ENCODE data around the gene BABAM2. TPM values are rescaled to one million over a fixed set of nuclear protein-coding genes. Genes with fewer than 3 reads are reported as not detected.
A peak's percentile ranks its signal among the peaks of the same experiment; 100 is the strongest.

The BABAM2 gene
- polyA plus RNA-seq, 4 donors: 55.4 to 60.7 (median 57.1) TPM

- DNase-seq (ENCODE audit: low read depth in 4 of 4, low spot score in 3 of 4): no peak
These were observed 49.7 kb downstream of the BABAM2 start for GRCh38 chr2:27940090-27940671.

GRCh38 chr2:27940982-27941381 is 50.5 kb downstream of the BABAM2 start:
- DNase-seq (ENCODE audit: low read depth in 4 of 4, low spot score in 3 of 4): no peak

- no peak for DNase-seq (ENCODE audit: low read depth in 4 of 4, low spot score in 3 of 4)
These were observed 52.4 kb downstream of the BABAM2 start for GRCh38 chr2:27942612-27943547.

GRCh38 chr2:27946530-27947060 is 56.1 kb downstream of the BABAM2 start:
- no peak for DNase-seq (ENCODE audit: low read depth in 4 of 4, low spot score in 3 of 4)

- DNase-seq (ENCODE audit: low read depth in 4 of 4, low spot score in 3 of 4): no peak
These were observed 61.5 kb downstream of the BABAM2 start for GRCh38 chr2:27952070-27952469.

- DNase-seq (ENCODE audit: low read depth in 4 of 4, low spot score in 3 of 4): no peak
These were observed 62.5 kb downstream of the BABAM2 start for GRCh38 chr2:27953077-27953476.

GRCh38 chr2:27954221-27954673 is 63.7 kb downstream of the BABAM2 start:
- no peak for DNase-seq (ENCODE audit: low read depth in 4 of 4, low spot score in 3 of 4)

GRCh38 chr2:27954771-27955383 is 64.3 kb downstream of the BABAM2 start:
- peak in 1 of 4 donors; percentile 4 for DNase-seq (ENCODE audit: low read depth in 4 of 4, low spot score in 3 of 4)

- no peak for DNase-seq (ENCODE audit: low read depth in 4 of 4, low spot score in 3 of 4)
These were observed 65.0 kb downstream of the BABAM2 start for GRCh38 chr2:27955384-27956161.

- no peak for DNase-seq (ENCODE audit: low read depth in 4 of 4, low spot score in 3 of 4)
These were observed 66.4 kb downstream of the BABAM2 start for GRCh38 chr2:27956888-27957287.

- DNase-seq (ENCODE audit: low read depth in 4 of 4, low spot score in 3 of 4): no peak
These were observed 68.3 kb downstream of the BABAM2 start for GRCh38 chr2:27958711-27959378.

- DNase-seq (ENCODE audit: low read depth in 4 of 4, low spot score in 3 of 4): no peak
These were observed 69.0 kb downstream of the BABAM2 start for GRCh38 chr2:27959496-27959895.

- no peak for DNase-seq (ENCODE audit: low read depth in 4 of 4, low spot score in 3 of 4)
These were observed 69.8 kb downstream of the BABAM2 start for GRCh38 chr2:27960237-27960912.

GRCh38 chr2:27962006-27962405 is 71.5 kb downstream of the BABAM2 start:
- no peak for DNase-seq (ENCODE audit: low read depth in 4 of 4, low spot score in 3 of 4)

GRCh38 chr2:27963472-27963871 is 72.9 kb downstream of the BABAM2 start:
- no peak for DNase-seq (ENCODE audit: low read depth in 4 of 4, low spot score in 3 of 4)

GRCh38 chr2:27964067-27964466 is 73.5 kb downstream of the BABAM2 start:
- no peak for DNase-seq (ENCODE audit: low read depth in 4 of 4, low spot score in 3 of 4)

- no peak for DNase-seq (ENCODE audit: low read depth in 4 of 4, low spot score in 3 of 4)
These were observed 75.3 kb downstream of the BABAM2 start for GRCh38 chr2:27965841-27966240.

GRCh38 chr2:27966466-27966865 is 75.9 kb downstream of the BABAM2 start:
- DNase-seq (ENCODE audit: low read depth in 4 of 4, low spot score in 3 of 4): no peak

GRCh38 chr2:27967076-27967475 is 76.5 kb downstream of the BABAM2 start:
- no peak for DNase-seq (ENCODE audit: low read depth in 4 of 4, low spot score in 3 of 4)

Data from right renal pelvis (tissue), 4 donors.